ENCODE data around the gene COPB2. TPM values are rescaled to one million over a fixed set of nuclear protein-coding genes. Genes with fewer than 3 reads are reported as not detected.

Gene COPB2
- total and polyA plus RNA-seq, 4 donors: 44.5 to 130 (median 88.1) TPM

GRCh38 chr3:139311557-139311956 is 77.9 kb downstream of the COPB2 start:
- no peaks in the 10 kb centered on the region for H3K4me1 ChIP-seq (ENCODE audit: control insufficient read depth in 1 of 2, insufficient read depth in 2 of 2, low read length in 2 of 2)
- no peaks in the 10 kb centered on the region for H3K36me3 ChIP-seq (ENCODE audit: control insufficient read depth in 1 of 2, insufficient read depth in 2 of 2, low read length in 1 of 2)
- no peak for ATAC-seq (ENCODE audit: low FRiP score)
- H3K27me3 ChIP-seq (ENCODE audit: control insufficient read depth in 1 of 2, insufficient read depth in 2 of 2, low read length in 1 of 2): no peaks in the 10 kb centered on the region
- no peak overlapping the region for H3K4me3 ChIP-seq (ENCODE audit: low read length in 2 of 2)
- intact Hi-C loops (cut with DNase I): no loop called here
- 53 to 64% methylated on average over 1 of the region's 1 CpG for WGBS, 2 donors
- no peak for DNase-seq
- no peak overlapping the region for H3K27ac ChIP-seq (ENCODE audit: low read depth in 1 of 2, low read length in 2 of 2)
- H3K9me3 ChIP-seq (ENCODE audit: control insufficient read depth, low read length): no peaks in the 10 kb centered on the region

DNA sequence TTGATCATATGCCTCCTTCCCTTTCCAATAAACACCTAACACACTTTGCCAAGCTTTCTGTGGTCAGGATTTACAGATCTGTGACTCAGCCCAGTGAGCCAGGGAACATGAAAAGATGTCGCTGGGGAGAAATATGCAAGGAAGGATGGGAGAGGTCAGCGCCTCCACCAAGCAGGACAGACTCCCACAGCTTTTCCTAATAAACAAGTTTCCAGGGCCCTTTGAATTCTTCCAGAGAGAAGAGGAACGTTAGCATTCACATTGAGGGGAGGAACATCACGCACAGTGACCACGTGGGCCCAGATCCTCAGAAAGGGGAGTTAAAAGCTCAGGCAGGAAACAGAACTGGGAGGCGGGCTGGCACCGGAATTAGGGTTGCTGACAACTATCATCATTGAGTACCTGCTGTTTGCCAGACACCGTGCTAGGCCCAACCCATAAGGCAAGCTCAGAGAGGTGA is 78.9 kb downstream of the COPB2 start:
- H3K27me3 ChIP-seq (ENCODE audit: control insufficient read depth in 1 of 2, insufficient read depth in 2 of 2, low read length in 1 of 2): no peaks in the 10 kb centered on the region
- ATAC-seq (ENCODE audit: low FRiP score): no peak
- intact Hi-C loops (cut with DNase I): no loop called here
- H3K36me3 ChIP-seq (ENCODE audit: control insufficient read depth in 1 of 2, insufficient read depth in 2 of 2, low read length in 1 of 2): no peaks in the 10 kb centered on the region
- H3K9me3 ChIP-seq (ENCODE audit: control insufficient read depth, low read length): no peaks in the 10 kb centered on the region
- WGBS, 2 donors: 76 to 77% methylated on average over 8 of the region's 8 CpGs
- H3K4me1 ChIP-seq (ENCODE audit: control insufficient read depth in 1 of 2, insufficient read depth in 2 of 2, low read length in 2 of 2): no peaks in the 10 kb centered on the region
- no peak for DNase-seq
- no peak overlapping the region for H3K4me3 ChIP-seq (ENCODE audit: low read length in 2 of 2)
- no peak overlapping the region for H3K27ac ChIP-seq (ENCODE audit: low read depth in 1 of 2, low read length in 2 of 2)

DNA sequence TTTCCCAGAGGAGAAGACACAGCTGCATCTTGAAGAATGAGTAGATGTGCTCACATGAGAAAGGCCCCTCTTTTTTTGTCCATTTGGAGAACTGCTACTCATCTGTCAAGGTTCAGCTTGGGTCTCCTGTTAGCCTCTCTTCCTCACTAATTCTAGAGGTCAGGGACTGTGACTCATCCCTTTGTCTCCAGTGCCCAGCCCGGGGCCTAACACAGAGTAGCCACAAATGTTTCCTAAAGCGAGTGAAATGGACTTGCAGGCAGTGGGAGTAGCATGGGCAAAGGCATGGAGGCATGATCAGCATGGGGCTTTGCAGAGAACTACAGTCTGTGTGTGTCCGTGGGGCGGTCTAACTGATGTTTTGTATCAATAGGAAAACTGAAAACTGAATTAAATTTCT is 79.6 kb downstream of the COPB2 start:
- intact Hi-C loops (cut with DNase I): no loop called here
- no peaks in the 10 kb centered on the region for H3K27me3 ChIP-seq (ENCODE audit: control insufficient read depth in 1 of 2, insufficient read depth in 2 of 2, low read length in 1 of 2)
- no peaks in the 10 kb centered on the region for H3K9me3 ChIP-seq (ENCODE audit: control insufficient read depth, low read length)
- no peaks in the 10 kb centered on the region for H3K4me1 ChIP-seq (ENCODE audit: control insufficient read depth in 1 of 2, insufficient read depth in 2 of 2, low read length in 2 of 2)
- H3K4me3 ChIP-seq (ENCODE audit: low read length in 2 of 2): no peak overlapping the region
- H3K36me3 ChIP-seq (ENCODE audit: control insufficient read depth in 1 of 2, insufficient read depth in 2 of 2, low read length in 1 of 2): no peaks in the 10 kb centered on the region
- no peak for ATAC-seq (ENCODE audit: low FRiP score)
- WGBS, 2 donors: 80 to 86% methylated on average over 4 of the region's 4 CpGs
- no peak overlapping the region for H3K27ac ChIP-seq (ENCODE audit: low read depth in 1 of 2, low read length in 2 of 2)
- DNase-seq: no peak

DNA sequence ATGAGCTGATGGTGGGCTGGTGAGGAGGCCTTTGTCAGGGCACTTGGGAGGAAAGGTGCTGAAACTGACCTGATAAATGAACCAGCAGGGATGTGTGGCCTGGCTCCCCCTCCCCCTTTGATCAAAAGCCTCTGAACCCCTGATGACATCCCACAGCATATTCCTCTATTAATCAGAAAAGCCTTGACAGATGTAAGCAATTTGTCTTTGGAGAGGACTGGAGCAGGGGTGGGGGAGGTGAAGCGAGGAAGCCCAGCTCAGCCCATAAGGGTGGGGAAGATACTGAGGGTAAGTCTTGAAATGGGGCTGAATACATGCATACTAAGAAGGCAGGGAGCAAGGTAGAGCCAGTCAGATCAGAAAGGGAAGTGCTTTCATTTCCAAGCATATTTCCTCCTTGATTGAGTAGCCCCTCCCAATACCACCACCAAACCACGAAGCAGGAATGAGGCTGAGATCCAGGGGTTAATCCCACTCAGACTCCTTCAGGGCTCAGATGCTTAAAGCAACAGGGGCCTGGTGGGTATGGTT is 80.3 kb downstream of the COPB2 start:
- Histone ChIP-seq H3K27me3 (ENCODE audit: control insufficient read depth in 1 of 2, insufficient read depth in 2 of 2, low read length in 1 of 2) (no peaks in the 10 kb centered on the region), H3K36me3 (ENCODE audit: control insufficient read depth in 1 of 2, insufficient read depth in 2 of 2, low read length in 1 of 2) (no peaks in the 10 kb centered on the region), H3K4me1 (ENCODE audit: control insufficient read depth in 1 of 2, insufficient read depth in 2 of 2, low read length in 2 of 2) (no peaks in the 10 kb centered on the region), H3K4me3 (ENCODE audit: low read length in 2 of 2) (no peak overlapping the region), H3K27ac (ENCODE audit: low read depth in 1 of 2, low read length in 2 of 2) (no peak overlapping the region), H3K9me3 (ENCODE audit: control insufficient read depth, low read length) (no peaks in the 10 kb centered on the region)
- no peak for ATAC-seq (ENCODE audit: low FRiP score)
- DNase-seq: no peak
- WGBS, 2 donors: 41 to 59% methylated on average over 2 of the region's 2 CpGs
- intact Hi-C loops (cut with DNase I): no loop called here

DNA sequence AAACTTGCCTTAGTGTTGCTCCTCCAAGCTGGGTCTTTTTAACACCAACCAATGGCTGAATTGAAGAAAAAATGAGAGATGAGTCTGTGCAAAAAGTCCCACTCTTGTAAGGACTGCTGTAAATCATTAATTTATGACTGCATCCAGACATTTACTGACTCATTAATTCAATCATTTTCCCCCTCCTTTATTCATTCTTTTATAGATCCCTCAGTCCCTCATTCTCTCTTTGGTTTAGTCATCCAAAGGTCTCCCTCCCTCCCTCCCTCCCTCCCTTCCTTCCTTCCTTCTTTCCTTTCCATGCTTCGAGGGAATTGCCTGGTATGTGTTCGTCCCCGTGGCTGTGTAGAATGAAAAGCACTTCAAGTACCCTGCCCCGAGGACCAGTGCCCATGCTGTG is 80.9 kb downstream of the COPB2 start:
- 51 to 52% methylated on average over 4 of the region's 4 CpGs for WGBS, 2 donors
- ATAC-seq (ENCODE audit: low FRiP score): no peak
- no peak for DNase-seq
- no peaks in the 10 kb centered on the region for H3K36me3 ChIP-seq (ENCODE audit: control insufficient read depth in 1 of 2, insufficient read depth in 2 of 2, low read length in 1 of 2)
- H3K4me1 ChIP-seq (ENCODE audit: control insufficient read depth in 1 of 2, insufficient read depth in 2 of 2, low read length in 2 of 2): no peaks in the 10 kb centered on the region
- no peaks in the 10 kb centered on the region for H3K9me3 ChIP-seq (ENCODE audit: control insufficient read depth, low read length)
- H3K27me3 ChIP-seq (ENCODE audit: control insufficient read depth in 1 of 2, insufficient read depth in 2 of 2, low read length in 1 of 2): no peaks in the 10 kb centered on the region
- intact Hi-C loops (cut with DNase I): no loop called here
- H3K4me3 ChIP-seq (ENCODE audit: low read length in 2 of 2): no peak overlapping the region
- no peak overlapping the region for H3K27ac ChIP-seq (ENCODE audit: low read depth in 1 of 2, low read length in 2 of 2)

DNA sequence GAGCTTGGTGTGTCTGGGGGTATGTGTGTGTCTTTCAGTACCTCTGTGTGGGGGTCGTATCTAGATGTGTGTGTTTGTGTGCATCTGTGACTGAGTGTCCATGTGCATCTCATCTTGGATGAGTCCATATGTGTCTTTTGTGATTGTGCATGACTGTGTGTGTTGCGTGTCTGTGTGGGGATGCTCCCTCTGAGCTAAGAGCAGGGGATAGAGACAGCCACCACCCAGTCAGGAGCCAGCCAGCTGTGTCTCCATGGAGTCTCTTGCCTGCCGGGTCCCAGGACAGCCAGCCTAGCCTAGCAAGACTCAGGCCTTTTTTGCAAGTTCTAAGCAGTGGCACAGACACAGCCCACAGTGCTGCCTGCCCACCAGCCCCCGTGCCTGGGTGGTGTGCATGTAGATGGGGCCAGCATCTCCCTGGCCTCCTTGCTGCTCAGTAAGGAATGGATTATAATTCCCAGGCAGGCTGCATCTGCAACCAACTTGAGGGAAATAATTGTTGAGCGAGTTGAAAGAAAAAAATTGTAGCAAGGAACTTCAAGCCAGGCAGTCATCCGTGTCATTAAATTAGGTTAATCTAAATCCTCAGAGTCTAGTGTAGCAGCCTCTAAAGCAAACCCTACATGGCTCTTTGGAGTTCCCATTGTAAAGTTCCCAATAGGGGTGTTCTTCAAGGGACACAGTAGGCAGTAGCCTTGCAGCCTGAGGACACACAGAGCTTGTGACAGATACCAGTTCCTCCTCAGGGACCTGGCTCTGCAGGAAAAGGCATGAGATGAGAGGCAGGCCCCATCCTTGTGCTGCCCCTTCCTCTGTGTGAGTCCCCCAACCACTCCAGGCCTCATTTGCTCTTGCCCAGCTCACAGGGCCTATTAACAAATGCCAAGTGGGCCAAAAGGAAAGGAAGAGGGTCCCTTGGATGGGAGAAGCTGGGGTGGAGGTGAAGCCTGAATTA is 81.6 kb downstream of the COPB2 start:
- H3K27me3 ChIP-seq (ENCODE audit: control insufficient read depth in 1 of 2, insufficient read depth in 2 of 2, low read length in 1 of 2): no peaks in the 10 kb centered on the region
- no peak for DNase-seq
- no peaks in the 10 kb centered on the region for H3K4me1 ChIP-seq (ENCODE audit: control insufficient read depth in 1 of 2, insufficient read depth in 2 of 2, low read length in 2 of 2)
- no peaks in the 10 kb centered on the region for H3K36me3 ChIP-seq (ENCODE audit: control insufficient read depth in 1 of 2, insufficient read depth in 2 of 2, low read length in 1 of 2)
- H3K9me3 ChIP-seq (ENCODE audit: control insufficient read depth, low read length): no peaks in the 10 kb centered on the region
- no peak for ATAC-seq (ENCODE audit: low FRiP score)
- no peak overlapping the region for H3K27ac ChIP-seq (ENCODE audit: low read depth in 1 of 2, low read length in 2 of 2)
- H3K4me3 ChIP-seq (ENCODE audit: low read length in 2 of 2): no peak overlapping the region
- 76 to 86% methylated on average over 6 of the region's 6 CpGs for WGBS, 2 donors
- intact Hi-C loops (cut with DNase I): no loop called here

Other genes starting within 250 kb of the COPB2 start
- gene MRPS22, start 45.6 kb downstream of the COPB2 start, total RNA-seq: 10 to 100 TPM; 25.4 to 31.0 TPM
- 10 to 100 TPM; 31.2 to 34.3 TPM for gene MRPS22, start 45.6 kb downstream of the COPB2 start, polyA plus RNA-seq
- not detected for gene RBP2, start 86.9 kb upstream of the COPB2 start, total RNA-seq
- 1,000 to 10,000 TPM in 1 of 2 donors, under 1 TPM in 1; 0.18 to 1,154 TPM for gene RBP2, start 86.9 kb upstream of the COPB2 start, polyA plus RNA-seq
- gene RBP1, start 150.1 kb upstream of the COPB2 start, total RNA-seq: 10 to 100 TPM; 26.8 to 31.0 TPM
- 10 to 100 TPM; 31.9 to 60.4 TPM for gene RBP1, start 150.1 kb upstream of the COPB2 start, polyA plus RNA-seq